Activated naive CD8-positive, alpha-beta T cell treated with anti-CD3 and anti-CD28 coated beads, Interleukin-2, amount 50 U/mL, for 24 hours (primary cell): ENCODE data around the gene MPIG6B.

Source experiments
- ATAC-seq: fragments of 150-1000 bp; cut with Tn5 transposase; one replicate; pipeline ENCODE4 v1.10.0; 2021
- DNase-seq: peaks from one replicate; pipeline ENCODE4 v3.0.0; 2021
- H3K27ac Mint-ChIP-seq: one replicate; pipeline ENCODE4 v1.8.0; 2021; ENCODE audit warnings: mild to moderate bottlenecking, mixed read lengths
- H3K27me3 Mint-ChIP-seq: one replicate; pipeline ENCODE4 v1.8.0; 2021; ENCODE audit warnings: mixed read lengths
- H3K36me3 Mint-ChIP-seq: one replicate; pipeline ENCODE4 v1.8.0; 2021; ENCODE audit warnings: low read depth, mixed read lengths
- H3K4me1 Mint-ChIP-seq: one replicate; pipeline ENCODE4 v1.8.0; 2021; ENCODE audit warnings: mixed read lengths
- H3K4me3 Mint-ChIP-seq: one replicate; pipeline ENCODE4 v1.8.0; 2021; ENCODE audit warnings: mild to moderate bottlenecking, moderate library complexity, mixed read lengths
- H3K9me3 Mint-ChIP-seq: one replicate; pipeline ENCODE4 v1.8.0; 2021; ENCODE audit warnings: mixed read lengths

MPIG6B gene

GRCh38 chr6:31691078-31691463, 32.1 kb upstream of the MPIG6B start:
- no peaks in the 10 kb centered on the region for H3K27me3 Mint-ChIP-seq

GRCh38 chr6:31691564-31692108, 31.5 kb upstream of the MPIG6B start:
- DNase-seq, result no peak
- Mint-ChIP-seq H3K4me1 (peaks cover 10% of the 10 kb centered on the region), H3K9me3 (no peaks in the 10 kb centered on the region), H3K27me3 (no peaks in the 10 kb centered on the region), H3K27ac (no peak overlapping the region), H3K4me3 (no peak overlapping the region), H3K36me3 (peaks cover 19% of the 10 kb centered on the region)
- ATAC-seq, result no peak

More at GRCh38 chr6:31691078-31691463, 32.1 kb upstream of the MPIG6B start:
- Mint-ChIP-seq H3K4me1 (peaks cover 10% of the 10 kb centered on the region), H3K9me3 (no peaks in the 10 kb centered on the region), H3K36me3 (peaks cover 18% of the 10 kb centered on the region), H3K27ac (no peak overlapping the region), H3K4me3 (no peak overlapping the region)
- ATAC-seq (no peak), DNase-seq (no peak)

DNA sequence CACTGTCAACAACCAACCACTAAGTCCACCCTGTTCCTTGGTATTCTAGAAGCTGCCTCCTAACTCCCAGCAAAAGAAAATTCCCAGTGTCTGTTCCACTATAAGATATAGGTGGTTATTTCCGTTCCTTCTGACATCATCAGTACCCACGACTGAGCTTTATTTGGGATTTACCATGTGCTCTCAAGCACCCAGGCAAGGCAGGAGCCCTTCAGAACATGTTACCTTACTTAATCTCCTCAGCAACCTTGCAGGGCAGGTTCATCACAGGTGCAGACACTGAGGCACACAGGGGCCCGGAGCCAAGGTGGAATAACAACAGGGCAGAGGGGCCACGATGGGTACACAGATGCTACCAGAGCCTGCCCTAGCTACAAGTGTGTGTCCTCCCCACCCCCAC, 30.8 kb upstream of the MPIG6B start:
- no peak for ATAC-seq

DNA sequence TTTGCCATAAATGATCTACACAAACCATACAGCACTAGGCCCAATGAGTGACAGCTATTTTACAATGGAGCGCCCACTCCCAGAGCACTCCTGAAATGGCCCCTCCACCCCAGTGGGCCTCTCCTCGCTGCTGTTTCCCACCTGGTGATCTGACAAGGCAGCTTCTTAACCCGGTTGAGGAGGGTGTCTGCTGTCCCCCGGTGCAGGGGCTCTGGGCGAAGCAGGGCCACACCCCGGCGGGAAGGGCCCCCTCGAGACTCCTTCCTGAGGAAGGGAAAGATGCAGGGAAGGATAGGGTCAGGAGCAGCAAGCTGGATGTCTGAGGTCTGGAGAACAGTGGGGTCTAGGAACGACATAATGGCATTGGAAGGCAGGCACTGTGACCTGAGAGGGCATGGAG, 30.3 kb upstream of the MPIG6B start:
- no peak overlapping the region for H3K27ac Mint-ChIP-seq
- H3K36me3 Mint-ChIP-seq, result peaks cover 20% of the 10 kb centered on the region

More for the DNA sequence above, 30.8 kb upstream of the MPIG6B start:
- no peak for DNase-seq
- H3K27me3 Mint-ChIP-seq, result no peaks in the 10 kb centered on the region
- no peak overlapping the region for H3K4me3 Mint-ChIP-seq
- H3K36me3 Mint-ChIP-seq, result peaks cover 20% of the 10 kb centered on the region
- H3K9me3 Mint-ChIP-seq, result no peaks in the 10 kb centered on the region
- H3K4me1 Mint-ChIP-seq, result peaks cover 11% of the 10 kb centered on the region
- H3K27ac Mint-ChIP-seq, result no peak overlapping the region

GRCh38 chr6:31693535-31693934, 29.6 kb upstream of the MPIG6B start:
- Mint-ChIP-seq H3K27ac (no peak overlapping the region), H3K4me3 (no peak overlapping the region), H3K9me3 (no peaks in the 10 kb centered on the region), H3K27me3 (no peaks in the 10 kb centered on the region), H3K4me1 (peaks cover 18% of the 10 kb centered on the region), H3K36me3 (peaks cover 21% of the 10 kb centered on the region)
- DNase-seq (no peak), ATAC-seq (no peak)

More for the DNA sequence above, 30.3 kb upstream of the MPIG6B start:
- ATAC-seq, result no peak
- no peak overlapping the region for H3K4me3 Mint-ChIP-seq
- no peaks in the 10 kb centered on the region for H3K9me3 Mint-ChIP-seq
- peaks cover 16% of the 10 kb centered on the region for H3K4me1 Mint-ChIP-seq
- no peak for DNase-seq
- H3K27me3 Mint-ChIP-seq, result no peaks in the 10 kb centered on the region

GRCh38 chr6:31697555-31697954, 25.6 kb upstream of the MPIG6B start:
- peak overlapping the region; percentile 53 for H3K27ac Mint-ChIP-seq
- H3K4me3 Mint-ChIP-seq, result no peak overlapping the region
- no peaks in the 10 kb centered on the region for H3K9me3 Mint-ChIP-seq
- peaks cover 22% of the 10 kb centered on the region for H3K36me3 Mint-ChIP-seq
- DNase-seq (no peak), ATAC-seq (peak; percentile 18)
- H3K27me3 Mint-ChIP-seq, result no peaks in the 10 kb centered on the region
- peaks cover 27% of the 10 kb centered on the region for H3K4me1 Mint-ChIP-seq

DNA sequence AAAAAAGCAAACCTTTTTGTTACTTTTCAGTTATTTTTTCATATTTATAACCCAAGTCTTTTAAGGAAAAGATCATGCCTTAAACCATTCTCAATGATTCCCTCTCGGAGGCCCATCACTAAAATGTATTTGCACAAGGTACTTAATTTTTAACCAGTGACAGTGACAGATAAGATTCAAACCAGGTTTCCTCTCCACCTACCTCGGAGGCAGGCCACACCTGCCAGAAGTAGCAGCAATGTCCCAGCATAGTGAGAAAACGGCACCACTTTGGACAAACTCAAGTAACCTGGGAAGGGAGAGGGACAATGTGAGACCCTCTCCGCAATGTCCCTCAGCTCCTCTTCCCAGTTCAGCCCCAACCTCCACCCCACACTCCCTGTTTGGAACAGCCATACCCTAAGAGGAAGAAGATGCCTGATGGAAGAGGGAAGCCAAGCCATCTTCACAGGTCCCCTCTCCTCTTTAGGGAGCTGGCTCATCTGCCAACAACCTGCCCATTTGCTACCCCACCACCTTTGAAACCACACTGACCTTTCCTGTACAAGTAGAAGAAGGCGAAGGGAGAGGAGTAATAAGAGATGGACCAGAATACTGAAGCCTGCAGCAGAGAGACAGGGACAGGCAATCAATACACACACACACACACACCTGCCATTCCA, 22.3 kb upstream of the MPIG6B start:
- DNase-seq, result no peak
- Mint-ChIP-seq H3K36me3 (peaks cover 15% of the 10 kb centered on the region), H3K27ac (peak overlapping the region; percentile 14), H3K4me3 (peak overlapping the region; percentile 98), H3K4me1 (peaks cover 34% of the 10 kb centered on the region), H3K9me3 (no peaks in the 10 kb centered on the region), H3K27me3 (no peaks in the 10 kb centered on the region)
- ATAC-seq, result no peak

DNA sequence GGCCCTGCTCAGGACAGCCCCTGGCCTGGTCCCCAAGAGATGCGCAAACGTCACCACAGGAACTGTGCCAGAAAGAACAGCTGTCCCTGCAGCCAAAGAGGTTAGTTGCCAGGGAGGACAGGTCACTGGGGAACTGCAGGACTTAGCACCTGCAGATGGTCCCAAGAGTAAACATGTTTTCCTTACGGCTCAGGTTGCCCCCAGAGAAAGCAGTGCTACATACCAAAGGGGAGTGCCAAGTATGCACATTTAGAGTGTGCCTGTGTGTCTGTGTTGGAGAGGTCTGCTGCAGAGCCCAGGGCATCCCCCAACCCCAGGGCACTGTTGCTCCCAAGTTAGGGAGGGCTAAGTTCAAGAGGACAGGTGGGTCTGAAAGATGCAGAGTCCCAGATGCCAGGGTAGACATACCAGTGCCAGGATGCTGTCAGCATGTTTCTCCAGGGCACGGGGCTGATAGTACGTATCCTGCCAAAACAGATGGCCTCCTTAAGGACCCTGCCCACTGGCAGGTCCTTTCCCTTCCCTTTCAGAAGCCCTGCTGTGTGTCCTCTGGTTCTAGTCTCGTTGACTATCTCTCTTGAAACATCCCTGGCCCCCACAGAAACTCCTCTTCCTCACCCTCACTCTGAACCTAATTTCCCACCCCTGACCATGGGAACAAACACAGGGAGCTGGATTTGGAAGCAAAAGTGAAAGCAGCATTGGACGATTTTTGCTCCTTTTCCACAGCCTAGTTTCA, 21.3 kb upstream of the MPIG6B start:
- Mint-ChIP-seq H3K4me1 (peaks cover 34% of the 10 kb centered on the region), H3K36me3 (peaks cover 11% of the 10 kb centered on the region)

DNA sequence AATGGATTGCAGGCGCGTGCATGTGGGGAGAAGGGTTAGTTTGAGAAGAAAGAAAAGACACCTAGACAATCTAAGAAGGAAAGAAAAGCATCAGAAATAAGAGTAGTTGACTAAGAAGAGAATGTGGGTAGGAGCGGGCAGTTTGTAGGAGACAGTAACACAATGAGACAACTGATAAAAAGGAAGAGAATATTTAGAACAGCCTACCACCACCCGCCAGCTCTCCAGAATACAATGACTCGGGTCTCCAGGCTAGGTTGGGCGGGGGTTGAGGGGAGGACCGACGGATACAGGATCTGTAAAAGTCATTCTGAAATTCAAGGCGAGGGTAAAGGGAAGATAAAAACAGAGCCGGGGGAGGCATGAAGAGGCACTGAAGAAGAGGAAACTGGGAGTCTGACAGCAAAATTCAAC, 20.8 kb upstream of the MPIG6B start:
- Mint-ChIP-seq H3K36me3 (peaks cover 9% of the 10 kb centered on the region), H3K9me3 (no peaks in the 10 kb centered on the region), H3K27me3 (no peaks in the 10 kb centered on the region), H3K4me1 (peaks cover 32% of the 10 kb centered on the region), H3K27ac (peak overlapping the region; percentile 93), H3K4me3 (peak overlapping the region; percentile 98)
- ATAC-seq, result no peak
- peak; percentile 31 for DNase-seq

More for the DNA sequence above, 21.3 kb upstream of the MPIG6B start:
- DNase-seq (no peak), ATAC-seq (no peak)
- H3K9me3 Mint-ChIP-seq, result no peaks in the 10 kb centered on the region
- peak overlapping the region; percentile 98 for H3K4me3 Mint-ChIP-seq
- no peaks in the 10 kb centered on the region for H3K27me3 Mint-ChIP-seq
- H3K27ac Mint-ChIP-seq, result peak overlapping the region; percentile 93

- peak within 1 kb of the TSS; percentile 98 for H3K4me3 Mint-ChIP-seq
- peaks cover 26% of the 10 kb centered on the region for H3K4me1 Mint-ChIP-seq
- peak; percentile 98 for DNase-seq
- H3K36me3 Mint-ChIP-seq, result peaks cover 2% of the 10 kb centered on the region
- H3K27me3 Mint-ChIP-seq, result no peaks in the 10 kb centered on the region
- peak; percentile 95 for ATAC-seq
- peak within 1 kb of the TSS; percentile 93 for H3K27ac Mint-ChIP-seq
- no peaks in the 10 kb centered on the region for H3K9me3 Mint-ChIP-seq
Observed at GRCh38 chr6:31702819-31703716, 20.1 kb upstream of the MPIG6B start, which contains the start of gene ABHD16A. TSS of gene ABHD16A (minus strand) at chr6:31703324. CDS start at chr6:31703281, 43 bp downstream.

DNA sequence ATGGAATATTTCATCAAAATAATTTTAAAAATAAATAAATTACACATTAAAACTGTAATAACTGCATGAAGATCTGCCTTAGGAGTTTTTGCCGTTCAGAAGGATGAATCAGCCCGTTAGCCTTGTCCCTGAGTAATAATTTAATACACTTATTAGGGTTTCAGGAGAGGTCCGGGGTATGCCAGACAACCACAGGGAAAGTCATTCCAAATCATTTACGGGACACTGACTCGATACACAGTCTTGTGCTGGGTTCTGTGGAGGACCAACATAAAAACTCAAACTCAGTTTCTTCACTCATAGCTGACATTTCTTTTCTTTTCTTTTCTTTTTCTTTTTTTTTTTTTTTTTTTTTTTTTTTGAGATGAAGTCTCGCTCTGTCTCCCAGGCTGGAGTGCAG, 17.2 kb upstream of the MPIG6B start:
- Mint-ChIP-seq H3K9me3 (no peaks in the 10 kb centered on the region), H3K4me3 (no peak overlapping the region), H3K4me1 (peaks cover 24% of the 10 kb centered on the region), H3K27ac (no peak overlapping the region), H3K27me3 (no peaks in the 10 kb centered on the region), H3K36me3 (no peaks in the 10 kb centered on the region)
- DNase-seq, result no peak
- no peak for ATAC-seq

DNA sequence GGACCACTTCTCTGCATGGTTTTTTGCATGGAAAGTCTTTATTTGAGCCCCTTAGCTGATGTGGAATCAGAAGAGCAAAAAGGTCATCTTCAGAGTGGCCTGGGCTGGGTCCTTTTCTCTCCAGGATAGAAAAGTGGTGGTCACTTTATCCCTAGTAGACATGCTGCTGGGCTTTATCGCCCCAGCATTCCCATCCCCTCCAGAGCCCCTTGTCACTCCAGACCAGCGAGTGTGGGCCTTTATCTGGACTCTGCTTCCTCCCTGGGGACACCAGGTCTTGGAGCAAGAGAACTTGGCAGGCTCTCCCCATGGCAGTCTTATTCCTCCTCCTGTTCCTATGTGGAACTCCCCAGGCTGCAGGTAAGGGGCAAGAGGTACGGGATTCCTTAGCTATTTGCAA, 16.6 kb upstream of the MPIG6B start, which contains the start of gene LY6G6F:
LY6G6F (plus strand) TSS at position 268 of the 400 bp plus-strand sequence; CDS start at position 309, 41 bp downstream.
- no peak for ATAC-seq
- Mint-ChIP-seq H3K27me3 (no peaks in the 10 kb centered on the region), H3K4me3 (no peak within 1 kb of the TSS), H3K9me3 (no peaks in the 10 kb centered on the region), H3K36me3 (no peaks in the 10 kb centered on the region), H3K4me1 (peaks cover 21% of the 10 kb centered on the region), H3K27ac (no peak within 1 kb of the TSS)
- no peak for DNase-seq

DNA sequence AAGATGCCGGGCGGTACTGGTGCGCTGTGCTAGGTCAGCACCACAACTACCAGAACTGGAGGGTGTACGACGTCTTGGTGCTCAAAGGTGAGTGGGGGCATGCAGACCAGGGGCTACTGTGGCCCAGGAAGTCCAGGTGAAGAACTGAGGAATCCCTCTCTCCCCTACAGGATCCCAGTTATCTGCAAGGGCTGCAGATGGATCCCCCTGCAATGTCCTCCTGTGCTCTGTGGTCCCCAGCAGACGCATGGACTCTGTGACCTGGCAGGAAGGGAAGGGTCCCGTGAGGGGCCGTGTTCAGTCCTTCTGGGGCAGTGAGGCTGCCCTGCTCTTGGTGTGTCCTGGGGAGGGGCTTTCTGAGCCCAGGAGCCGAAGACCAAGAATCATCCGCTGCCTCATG, 15.5 kb upstream of the MPIG6B start:
- H3K36me3 Mint-ChIP-seq, result no peaks in the 10 kb centered on the region
- H3K9me3 Mint-ChIP-seq, result no peaks in the 10 kb centered on the region
- ATAC-seq (no peak), DNase-seq (no peak)
- H3K27ac Mint-ChIP-seq, result no peak overlapping the region
- no peak overlapping the region for H3K4me3 Mint-ChIP-seq
- H3K4me1 Mint-ChIP-seq, result peaks cover 15% of the 10 kb centered on the region
- H3K27me3 Mint-ChIP-seq, result no peaks in the 10 kb centered on the region

GRCh38 chr6:31708224-31708623, 14.9 kb upstream of the MPIG6B start:
- Mint-ChIP-seq H3K4me3 (no peak overlapping the region), H3K36me3 (no peaks in the 10 kb centered on the region), H3K27me3 (no peaks in the 10 kb centered on the region), H3K4me1 (peaks cover 14% of the 10 kb centered on the region), H3K27ac (no peak overlapping the region), H3K9me3 (no peaks in the 10 kb centered on the region)
- DNase-seq (no peak), ATAC-seq (no peak)
